IPS-18a (cell line): ENCODE results near the gene VDR.

ENCODE experiments used
- H3K27ac ChIP-seq: one replicate; pipeline ENCODE4 v1.5.1; 2013; ENCODE audit warnings: low read length
- H3K27me3 ChIP-seq: one replicate; pipeline ENCODE4 v1.6.1; 2013; ENCODE audit warnings: mild to moderate bottlenecking, low read length; ENCODE audit not compliant: control insufficient read depth, insufficient read depth
- H3K36me3 ChIP-seq: one replicate; pipeline ENCODE4 v1.6.1; 2013; ENCODE audit warnings: low read depth, low read length; ENCODE audit not compliant: control insufficient read depth
- H3K4me1 ChIP-seq: one replicate; pipeline ENCODE4 v1.6.1; 2013; ENCODE audit warnings: low read depth, low read length; ENCODE audit not compliant: control insufficient read depth
- H3K4me3 ChIP-seq: one replicate; pipeline ENCODE4 v1.5.1; 2013; ENCODE audit warnings: low read length
- H3K9ac ChIP-seq: one replicate; pipeline ENCODE4 v1.6.1; 2013; ENCODE audit warnings: mild to moderate bottlenecking, low read length, moderate library complexity
- H3K9me3 ChIP-seq: one replicate; pipeline ENCODE4 v1.6.1; 2013; ENCODE audit warnings: low read depth, low read length; ENCODE audit not compliant: control insufficient read depth

The VDR gene

GRCh38 chr12:47803191-47803875, 101.5 kb downstream of the VDR start:
- no peak overlapping the region for H3K4me3 ChIP-seq
- H3K4me1 ChIP-seq = peaks cover 12% of the 10 kb centered on the region
- no peaks in the 10 kb centered on the region for H3K9me3 ChIP-seq
- H3K27me3 ChIP-seq = no peaks in the 10 kb centered on the region
- no peaks in the 10 kb centered on the region for H3K36me3 ChIP-seq
- no peak overlapping the region for H3K27ac ChIP-seq
- H3K9ac ChIP-seq = no peak overlapping the region

- no peak overlapping the region for H3K9ac ChIP-seq
- no peak overlapping the region for H3K27ac ChIP-seq
- no peaks in the 10 kb centered on the region for H3K27me3 ChIP-seq
- no peak overlapping the region for H3K4me3 ChIP-seq
- H3K36me3 ChIP-seq = no peaks in the 10 kb centered on the region
- H3K9me3 ChIP-seq = no peaks in the 10 kb centered on the region
- H3K4me1 ChIP-seq = peaks cover 5% of the 10 kb centered on the region
These were observed 102.5 kb downstream of the VDR start for GRCh38 chr12:47802312-47802711.

- Histone ChIP-seq H3K36me3 (peaks cover under 1% of the 10 kb centered on the region), H3K4me3 (no peak overlapping the region), H3K9me3 (no peaks in the 10 kb centered on the region), H3K4me1 (peaks cover 3% of the 10 kb centered on the region), H3K27ac (no peak overlapping the region), H3K27me3 (no peaks in the 10 kb centered on the region), H3K9ac (no peak overlapping the region)
These were observed 102.9 kb downstream of the VDR start for GRCh38 chr12:47801904-47802246.

- Histone ChIP-seq H3K27ac (no peak overlapping the region), H3K9ac (no peak overlapping the region), H3K4me3 (no peak overlapping the region), H3K27me3 (no peaks in the 10 kb centered on the region), H3K4me1 (peaks cover 3% of the 10 kb centered on the region), H3K9me3 (no peaks in the 10 kb centered on the region), H3K36me3 (peaks cover 5% of the 10 kb centered on the region)
These were observed 103.5 kb downstream of the VDR start for GRCh38 chr12:47801170-47801903.

- H3K4me1 ChIP-seq = peaks cover 3% of the 10 kb centered on the region
- H3K36me3 ChIP-seq = peaks cover 5% of the 10 kb centered on the region
- H3K4me3 ChIP-seq = no peak overlapping the region
These were observed 104.2 kb downstream of the VDR start for GRCh38 chr12:47800582-47800981.

GRCh38 chr12:47799357-47799955, 105.3 kb downstream of the VDR start:
- no peak overlapping the region for H3K9ac ChIP-seq
- no peaks in the 10 kb centered on the region for H3K27me3 ChIP-seq
- H3K27ac ChIP-seq = no peak overlapping the region
- peaks cover 11% of the 10 kb centered on the region for H3K36me3 ChIP-seq
- no peaks in the 10 kb centered on the region for H3K9me3 ChIP-seq
- H3K4me3 ChIP-seq = no peak overlapping the region
- peaks cover 3% of the 10 kb centered on the region for H3K4me1 ChIP-seq

More at GRCh38 chr12:47800582-47800981, 104.2 kb downstream of the VDR start:
- Histone ChIP-seq H3K27me3 (no peaks in the 10 kb centered on the region), H3K9ac (no peak overlapping the region), H3K27ac (no peak overlapping the region), H3K9me3 (no peaks in the 10 kb centered on the region)

- Histone ChIP-seq H3K27ac (no peak overlapping the region), H3K9ac (no peak overlapping the region), H3K4me3 (no peak overlapping the region), H3K4me1 (peaks cover 3% of the 10 kb centered on the region), H3K27me3 (no peaks in the 10 kb centered on the region), H3K9me3 (no peaks in the 10 kb centered on the region), H3K36me3 (peaks cover 16% of the 10 kb centered on the region)
These were observed 106.3 kb downstream of the VDR start for GRCh38 chr12:47798382-47798948.

- Histone ChIP-seq H3K36me3 (peaks cover 23% of the 10 kb centered on the region), H3K27me3 (no peaks in the 10 kb centered on the region), H3K27ac (no peak overlapping the region), H3K9ac (no peak overlapping the region), H3K9me3 (no peaks in the 10 kb centered on the region), H3K4me1 (peaks cover 2% of the 10 kb centered on the region), H3K4me3 (no peak overlapping the region)
These were observed 107.4 kb downstream of the VDR start for GRCh38 chr12:47797441-47797840.

- Histone ChIP-seq H3K27me3 (no peaks in the 10 kb centered on the region), H3K27ac (no peak overlapping the region), H3K9me3 (no peaks in the 10 kb centered on the region), H3K36me3 (peaks cover 30% of the 10 kb centered on the region), H3K4me3 (no peak overlapping the region), H3K9ac (no peak overlapping the region), H3K4me1 (no peaks in the 10 kb centered on the region)
These were observed 108.9 kb downstream of the VDR start for GRCh38 chr12:47795814-47796411.

- Histone ChIP-seq H3K27me3 (no peaks in the 10 kb centered on the region), H3K4me3 (no peak overlapping the region), H3K4me1 (no peaks in the 10 kb centered on the region), H3K36me3 (peaks cover 33% of the 10 kb centered on the region), H3K9ac (no peak overlapping the region), H3K27ac (no peak overlapping the region), H3K9me3 (no peaks in the 10 kb centered on the region)
These were observed 109.5 kb downstream of the VDR start for GRCh38 chr12:47795121-47795813.

- Histone ChIP-seq H3K36me3 (peaks cover 38% of the 10 kb centered on the region), H3K4me1 (no peaks in the 10 kb centered on the region), H3K9me3 (no peaks in the 10 kb centered on the region), H3K27ac (no peak overlapping the region), H3K27me3 (no peaks in the 10 kb centered on the region), H3K4me3 (no peak overlapping the region), H3K9ac (no peak overlapping the region)
These were observed 110.1 kb downstream of the VDR start for GRCh38 chr12:47794679-47795078.
